ENCODE measurements around the gene EPS8L1.

DNA sequence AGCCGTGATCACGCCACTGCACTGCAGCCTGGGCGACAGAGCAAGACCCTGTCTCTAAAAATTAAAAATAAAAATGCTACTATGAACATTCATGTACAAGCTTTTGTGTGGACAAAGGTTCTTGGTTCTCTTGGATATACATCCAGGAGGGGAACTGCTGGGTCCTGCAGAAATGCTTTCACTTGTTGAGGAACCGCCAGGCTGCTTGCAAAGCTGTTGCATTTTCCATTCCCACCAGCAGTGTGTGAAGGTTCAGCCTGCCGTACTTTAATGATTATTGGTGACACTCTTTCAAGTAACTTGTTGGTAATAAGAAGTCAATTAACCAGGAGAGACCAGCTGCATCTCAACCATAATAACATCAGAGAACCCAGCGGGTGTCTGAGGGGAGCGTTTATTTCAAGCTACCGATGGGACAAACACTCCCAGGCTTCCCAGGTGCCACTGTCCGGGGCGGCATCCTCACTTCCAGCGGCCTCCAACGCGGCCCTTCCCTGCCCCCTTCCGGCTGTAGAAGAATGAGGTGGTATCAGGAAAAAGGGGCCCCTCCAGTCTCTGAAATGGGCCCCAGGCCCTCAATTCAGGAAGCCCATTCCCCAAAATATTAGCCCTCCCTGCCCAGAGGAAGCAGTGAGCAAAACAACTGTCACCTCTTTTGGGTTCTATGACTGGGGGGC, 56.9 kb downstream of the EPS8L1 start:
- TF ChIP-seq, protein P1, sequence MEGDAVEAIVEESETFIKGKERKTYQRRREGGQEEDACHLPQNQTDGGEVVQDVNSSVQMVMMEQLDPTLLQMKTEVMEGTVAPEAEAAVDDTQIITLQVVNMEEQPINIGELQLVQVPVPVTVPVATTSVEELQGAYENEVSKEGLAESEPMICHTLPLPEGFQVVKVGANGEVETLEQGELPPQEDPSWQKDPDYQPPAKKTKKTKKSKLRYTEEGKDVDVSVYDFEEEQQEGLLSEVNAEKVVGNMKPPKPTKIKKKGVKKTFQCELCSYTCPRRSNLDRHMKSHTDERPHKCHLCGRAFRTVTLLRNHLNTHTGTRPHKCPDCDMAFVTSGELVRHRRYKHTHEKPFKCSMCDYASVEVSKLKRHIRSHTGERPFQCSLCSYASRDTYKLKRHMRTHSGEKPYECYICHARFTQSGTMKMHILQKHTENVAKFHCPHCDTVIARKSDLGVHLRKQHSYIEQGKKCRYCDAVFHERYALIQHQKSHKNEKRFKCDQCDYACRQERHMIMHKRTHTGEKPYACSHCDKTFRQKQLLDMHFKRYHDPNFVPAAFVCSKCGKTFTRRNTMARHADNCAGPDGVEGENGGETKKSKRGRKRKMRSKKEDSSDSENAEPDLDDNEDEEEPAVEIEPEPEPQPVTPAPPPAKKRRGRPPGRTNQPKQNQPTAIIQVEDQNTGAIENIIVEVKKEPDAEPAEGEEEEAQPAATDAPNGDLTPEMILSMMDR (IDR thresholded peaks at IDR 0.05; ENCODE audit: low read depth, low read length, poor library complexity, severe bottlenecking), result peak; percentile 71
- no peak for TF ChIP-seq EZH2phosphoT487 (IDR thresholded peaks at IDR 0.05; ENCODE audit: borderline replicate concordance, low read length)
